Measurements from ENCODE around the gene OSMR. TPM values are rescaled to one million over a fixed set of nuclear protein-coding genes. Genes with fewer than 3 reads are reported as not detected.

The OSMR gene
- total and polyA plus RNA-seq, 9 of the 15 experiments (the other 6 are each of a cell fraction or from before 2014, with no cell fraction given), result 0.18 to 1.7 (median 0.94) TPM

GRCh38 chr5:38926121-38926520 lies 80.3 kb downstream of the OSMR start:
- 17% methylated on average over 3 of the region's 3 CpGs for WGBS (ENCODE audit: insufficient coverage, low coverage, missing lambda C conversion rate)
- Histone ChIP-seq H3K36me3 (ENCODE audit: control insufficient read depth, insufficient read depth, low read length) (no peaks in the 10 kb centered on the region), H3K27me3 (ENCODE audit: control insufficient read depth in 2 of 2, insufficient read depth in 2 of 2, low read length in 2 of 2) (0 out of 5 replicates have a peak, but pooled peaks cover 0 to under 1% of the 10 kb centered on the region in 2 experiments), H3K4me1 (replicated peaks in 1 of 2; ENCODE audit: control insufficient read depth in 2 of 2, insufficient read depth in 2 of 2, low read length in 2 of 2) (no peaks in the 10 kb centered on the region), H3K4me2 (ENCODE audit: insufficient read depth, low read length) (no peak overlapping the region), H3K9me1 (ENCODE audit: control insufficient read depth, insufficient read depth, low read length) (no peaks in the 10 kb centered on the region), H3K9ac (ENCODE audit: insufficient read depth in 1 of 2, low read depth in 2 of 2, low read length in 2 of 2) (no peak overlapping the region), H3K4me3 (no peak overlapping the region), H4K20me1 (replicated peaks; ENCODE audit: control insufficient read depth, insufficient read depth, low read length) (no peaks in the 10 kb centered on the region), H2AFZ (ENCODE audit: low read depth, low read length) (no peak overlapping the region), H3K79me2 (ENCODE audit: control insufficient read depth, insufficient read depth, low read length) (no peaks in the 10 kb centered on the region), H3K27ac (ENCODE audit: extremely low read depth, low read depth, low read length) (no peak overlapping the region), H3K9me3 (replicated peaks; ENCODE audit: control insufficient read depth, insufficient read depth, low read depth, low read length) (no peaks in the 10 kb centered on the region)
- intact Hi-C loops (cut with micrococcal nuclease) (loop anchor here (10.0 kb wide), 1 partner anchor 359 kb away; no protein-coding TSS in a partner anchor), in situ Hi-C loops (cut with MboI) (no loop called here)
- POLR2A ChIA-PET, result no interaction called here
- no TSS peak for BruUV-seq (replicated peaks)
- no peak for TF ChIP-seq TRIM25 (IDR thresholded peaks at IDR 0.05; ENCODE audit: borderline replicate concordance)
- TF ChIP-seq RBBP5 (IDR thresholded peaks at IDR 0.05; ENCODE audit: borderline replicate concordance, insufficient read depth, low read length, poor library complexity, severe bottlenecking), result no peak
- no peak for TF ChIP-seq ZBTB49 (CRISPR knock-in tag; IDR thresholded peaks at IDR 0.05; ENCODE audit: borderline replicate concordance)
- no peak for TF ChIP-seq ZNF253 (CRISPR knock-in tag; conservative IDR thresholded peaks at IDR 0.05)
- TF ChIP-seq ZNF165 (CRISPR knock-in tag; IDR thresholded peaks at IDR 0.05; ENCODE audit: borderline replicate concordance), result no peak
- TF ChIP-seq CBFA2T2 (conservative IDR thresholded peaks at IDR 0.05), result no peak
- no peak for TF ChIP-seq DPF2 (IDR thresholded peaks at IDR 0.05)
- no peak for TF ChIP-seq AFF4 (CRISPR knock-in tag; IDR thresholded peaks at IDR 0.05)
- no peak for TF ChIP-seq NR2F6 (CRISPR knock-in tag; IDR thresholded peaks at IDR 0.05)
- TF ChIP-seq STAT5B (CRISPR knock-in tag; IDR thresholded peaks at IDR 0.05), result no peak
- no peak for TF ChIP-seq MITF (IDR thresholded peaks at IDR 0.05)
- TF ChIP-seq KDM5B (IDR thresholded peaks at IDR 0.05; ENCODE audit: insufficient replicate concordance, low read depth, low read length), result no peak
- TF ChIP-seq CBX3 (IDR thresholded peaks at IDR 0.05; ENCODE audit: borderline replicate concordance in 1 of 2, low read length in 2 of 2), result no peak
- no peak for FAIRE-seq
- no peak for DNase-seq (ENCODE audit: extremely low read depth in 1 of 4, low spot score in 3 of 4)
- ATAC-seq, result no peak
- CTCF ChIA-PET (ENCODE audit: low intra/inter-chr PET ratio), result no interaction called here
